Skin of body (tissue), 2 donors: ENCODE results near the gene GRIP2. TPM values are rescaled to one million over a fixed set of nuclear protein-coding genes. Genes with fewer than 3 reads are reported as not detected.

ENCODE experiments used
- DNase-seq: peaks from one replicate; lab custom pipeline; 2025; lab: John Stamatoyannopoulos, UW
- total RNA-seq: library from RNA; depleted of rRNA; stranded (reverse); fragments of >200 nt; gene quantifications from one replicate; pipeline ENCODE4 v1.2.3, GENCODE V29; 2014

The GRIP2 gene
- total RNA-seq, 1 donor from 2014 or later: 2.4 TPM

DNA sequence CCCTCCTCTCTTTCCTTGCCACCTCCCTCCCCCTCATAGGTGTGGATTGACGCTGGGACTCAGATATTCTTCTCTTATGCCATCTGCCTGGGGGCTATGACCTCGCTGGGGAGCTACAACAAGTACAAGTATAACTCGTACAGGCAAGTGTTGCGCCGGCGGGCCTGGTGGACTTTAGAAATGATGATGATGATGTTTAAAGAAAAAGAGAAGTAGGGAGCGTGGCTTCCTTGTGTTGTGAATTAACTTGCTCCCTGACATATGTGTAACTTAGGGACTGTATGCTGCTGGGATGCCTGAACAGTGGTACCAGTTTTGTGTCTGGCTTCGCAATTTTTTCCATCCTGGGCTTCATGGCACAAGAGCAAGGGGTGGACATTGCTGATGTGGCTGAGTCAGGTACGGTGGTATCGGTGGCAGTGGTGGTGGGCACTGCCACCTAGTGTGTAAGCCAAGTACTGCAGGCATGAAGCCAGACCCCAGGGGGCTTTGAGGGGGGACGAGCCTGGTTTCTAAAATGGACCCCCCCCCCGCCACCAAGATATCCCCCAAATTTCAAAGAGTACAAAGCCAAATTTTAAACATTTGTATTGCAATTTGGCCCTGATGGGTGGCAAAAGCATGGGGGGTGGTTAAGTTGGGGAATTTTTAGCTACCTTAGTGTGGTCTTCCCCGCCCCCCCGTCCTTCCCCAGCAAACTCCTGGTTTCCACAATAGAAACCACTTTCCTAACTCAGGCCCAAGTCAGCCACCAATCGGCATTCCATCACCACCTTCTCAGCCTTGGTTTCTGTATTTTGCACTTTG lies 72.1 kb downstream of the GRIP2 start:
- DNase-seq: peak; percentile 7

DNA sequence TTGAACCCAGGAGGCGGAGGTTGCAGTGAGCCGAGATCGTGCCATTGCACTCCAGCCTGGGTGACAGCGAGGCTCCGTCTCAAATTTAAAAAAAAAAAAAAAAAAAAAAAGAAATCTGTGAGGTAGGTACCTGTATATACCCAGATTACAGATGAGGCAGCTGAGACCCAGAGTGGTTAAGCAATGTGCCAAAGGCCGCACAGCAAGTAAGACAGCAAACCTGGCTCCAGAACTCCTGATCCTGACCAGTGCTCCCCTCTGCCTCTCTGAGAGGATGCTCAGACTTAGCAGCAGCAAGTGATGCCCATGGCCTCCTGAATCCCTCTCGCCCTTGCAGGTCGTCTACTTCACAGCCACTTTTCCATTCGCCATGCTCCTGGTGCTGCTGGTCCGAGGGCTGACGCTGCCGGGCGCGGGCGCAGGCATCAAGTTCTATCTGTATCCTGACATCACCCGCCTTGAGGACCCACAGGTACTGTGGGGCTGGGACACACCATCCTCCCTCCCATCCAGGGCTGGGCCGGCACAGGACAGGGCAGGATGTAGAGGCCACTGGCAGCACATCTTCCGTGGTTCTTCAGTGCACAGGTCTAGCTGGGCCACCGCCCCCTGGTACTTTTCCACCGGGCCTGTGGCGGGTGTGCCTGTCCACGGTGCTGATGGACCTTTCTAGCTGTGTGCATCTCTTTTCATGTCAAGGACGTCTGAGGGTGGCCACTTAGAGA lies 73.8 kb downstream of the GRIP2 start:
- DNase-seq: no peak

DNA sequence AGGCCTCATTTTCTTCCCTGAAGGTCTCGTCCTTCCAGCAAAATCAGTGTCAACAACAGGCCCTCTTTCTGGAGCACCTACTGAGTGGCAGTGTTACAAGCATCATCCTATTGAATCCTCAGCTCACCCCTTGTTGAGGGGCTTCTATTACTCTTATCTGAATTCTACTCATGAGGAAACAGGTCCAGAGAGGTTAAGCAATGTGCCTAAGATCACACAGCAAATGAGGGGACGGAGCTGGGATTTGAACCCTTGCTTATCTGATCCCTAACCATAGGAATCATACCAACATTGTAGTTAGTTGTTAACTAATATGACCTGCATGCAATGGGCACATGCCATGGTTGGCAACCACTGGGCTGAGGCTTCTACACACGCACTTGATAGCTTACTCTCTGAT lies 74.7 kb downstream of the GRIP2 start:
- no peak for DNase-seq

DNA sequence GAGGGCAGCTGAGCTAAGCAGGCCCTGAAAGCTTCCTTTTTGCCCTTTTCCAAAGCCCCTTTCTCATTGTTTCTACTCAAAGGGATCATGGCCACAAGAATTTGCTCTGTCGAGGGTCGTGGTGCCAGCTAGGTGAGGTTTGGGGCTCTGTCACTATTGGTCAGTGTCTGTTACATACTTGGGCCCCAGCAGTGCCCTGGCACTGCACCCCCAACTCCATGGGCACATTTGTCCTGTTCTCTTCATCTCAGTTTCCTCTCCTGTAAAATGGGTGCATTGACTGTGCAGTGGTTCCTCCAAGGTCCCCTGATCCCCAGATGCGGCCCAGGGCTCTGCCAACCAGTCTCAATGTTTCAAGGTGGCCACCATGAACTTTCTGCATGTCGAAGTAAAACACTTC lies 75.6 kb downstream of the GRIP2 start:
- no peak for DNase-seq

DNA sequence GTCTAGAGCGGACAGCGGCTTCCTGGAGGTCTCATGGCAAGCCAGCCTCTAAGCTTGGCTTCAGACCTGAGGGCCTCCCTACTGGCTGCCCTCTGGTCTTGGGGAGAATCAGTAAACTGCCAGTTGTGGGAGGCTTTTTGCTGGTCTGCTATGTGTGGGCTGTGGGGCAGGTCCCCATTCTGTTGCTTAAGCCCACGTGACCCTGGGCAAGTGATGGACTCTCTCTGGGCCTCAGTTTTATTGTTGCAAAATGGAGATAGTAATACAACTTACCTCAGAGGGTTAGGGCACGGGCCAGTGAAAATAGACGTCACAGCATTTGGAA lies 76.0 kb downstream of the GRIP2 start:
- DNase-seq: no peak

DNA sequence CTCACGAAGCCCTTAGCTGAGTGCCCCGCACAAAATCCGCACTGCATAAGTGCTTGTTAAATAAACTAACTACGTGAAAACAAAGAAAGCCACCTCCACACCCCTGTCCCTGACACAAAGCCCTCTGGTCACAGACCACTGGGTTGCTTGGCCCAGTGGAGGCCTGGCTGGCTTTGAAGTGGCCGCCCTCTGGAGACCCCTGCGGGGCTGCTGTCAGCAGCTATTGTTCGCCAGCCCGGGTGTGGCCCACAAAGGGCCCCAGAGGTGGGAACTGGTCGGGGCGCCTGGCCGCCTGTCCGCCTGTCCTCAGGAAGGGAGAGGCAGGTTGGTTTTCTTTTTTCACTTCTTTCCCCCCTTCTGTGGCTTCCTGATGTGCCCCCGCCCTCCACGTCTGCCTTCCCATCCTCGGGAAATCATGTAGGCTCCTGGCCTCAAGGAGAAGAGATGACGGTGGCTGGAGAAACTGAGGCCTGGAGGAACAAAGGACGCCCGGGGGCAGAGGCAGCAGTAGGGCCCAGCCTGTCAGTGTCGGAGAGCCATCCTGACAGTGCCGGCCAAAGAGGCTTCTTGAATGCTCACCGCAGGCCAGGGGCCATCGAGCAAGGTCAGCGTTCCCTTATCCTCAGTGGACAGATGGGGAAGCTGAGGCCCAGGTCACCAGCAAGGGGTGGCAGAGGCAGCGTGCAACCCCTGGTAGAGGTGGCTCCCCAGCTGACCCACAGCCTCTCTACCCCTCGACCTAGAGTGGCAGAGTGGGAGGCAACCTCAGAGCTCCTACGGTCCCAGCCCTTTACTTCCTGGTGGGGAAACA lies 76.6 kb downstream of the GRIP2 start:
- DNase-seq: no peak

DNA sequence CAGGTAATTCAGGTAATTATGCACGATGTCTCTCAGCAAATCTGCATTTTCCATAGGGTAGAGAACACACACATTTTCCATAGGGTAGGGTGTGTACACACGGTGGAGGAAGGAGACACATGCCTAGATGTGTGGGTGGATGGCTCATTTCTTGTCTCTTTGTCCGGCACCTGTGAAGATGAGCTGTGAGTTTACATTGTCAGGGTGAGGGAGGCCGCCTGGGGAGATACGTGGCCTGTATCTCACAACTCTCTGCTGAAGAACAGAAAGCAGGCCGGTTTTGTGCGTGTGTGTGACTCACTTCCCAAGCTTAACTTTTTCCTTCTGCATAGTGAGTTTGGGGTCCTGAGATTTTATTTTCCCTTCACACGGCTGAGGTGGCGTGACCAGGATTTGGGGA lies 77.4 kb downstream of the GRIP2 start:
- no peak for DNase-seq

DNA sequence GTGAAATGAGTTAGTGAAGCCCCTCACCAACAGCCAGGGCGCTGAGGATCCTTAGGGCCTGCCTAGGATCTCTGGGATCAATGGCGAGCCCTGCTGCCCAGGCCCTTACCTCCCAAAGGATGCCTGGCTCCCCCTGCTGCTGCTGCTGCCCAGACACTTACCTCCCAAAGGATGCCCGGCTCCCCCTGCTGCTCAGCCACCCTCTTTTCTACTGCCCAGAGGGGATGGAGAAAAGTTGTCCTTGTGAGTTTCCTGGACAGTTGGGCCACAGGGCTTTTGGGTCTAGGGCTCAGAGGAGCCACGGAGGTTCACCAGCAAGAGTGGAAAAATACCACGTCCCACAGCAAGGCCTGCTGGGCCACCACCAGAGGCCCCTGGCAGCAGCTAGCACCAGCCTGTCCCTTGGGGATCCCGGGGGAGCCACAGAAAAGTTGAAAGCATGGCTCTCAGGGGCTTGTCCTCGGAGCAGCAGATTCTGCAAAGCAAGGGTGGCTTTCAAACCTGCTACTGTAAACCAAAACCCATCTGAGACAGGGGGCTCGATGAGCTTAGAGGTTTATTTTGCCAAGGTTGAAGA lies 78.3 kb downstream of the GRIP2 start:
- DNase-seq: no peak

DNA sequence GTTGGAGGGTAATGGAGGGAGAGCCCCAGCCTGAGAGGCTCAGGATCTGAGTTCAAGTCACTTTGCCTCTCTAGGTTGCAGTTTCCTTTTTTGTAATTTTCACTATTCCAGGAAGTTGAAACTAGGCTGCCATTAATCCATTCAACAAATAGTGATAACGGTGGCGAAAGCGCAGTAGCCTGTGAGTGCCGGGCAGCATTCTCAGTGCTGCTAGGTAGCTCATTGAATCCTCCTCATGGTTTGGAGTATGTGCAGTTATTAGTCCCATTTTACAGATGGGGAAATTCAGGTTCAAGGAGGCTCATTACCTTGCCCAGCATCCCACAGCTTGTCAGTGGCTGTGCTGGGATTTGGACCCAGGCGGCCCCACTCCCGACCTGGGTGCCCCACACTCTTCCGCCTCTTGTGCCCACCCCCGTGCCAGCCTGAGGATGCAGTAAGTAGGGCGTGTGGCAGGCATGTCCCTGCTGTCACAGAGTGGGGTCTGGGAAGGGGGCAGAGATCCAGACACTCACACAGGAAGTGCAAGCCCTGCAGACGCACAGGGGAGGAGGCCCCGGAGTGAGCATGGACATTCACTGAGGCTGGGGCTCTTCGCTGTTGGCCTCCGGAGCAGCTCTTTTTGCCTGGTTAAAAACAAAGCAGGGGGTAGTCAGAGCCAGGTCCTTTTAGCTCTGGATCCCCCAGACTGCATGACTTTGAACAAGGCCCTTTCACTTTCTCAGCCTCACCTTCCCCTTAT lies 79.0 kb downstream of the GRIP2 start:
- DNase-seq: no peak

DNA sequence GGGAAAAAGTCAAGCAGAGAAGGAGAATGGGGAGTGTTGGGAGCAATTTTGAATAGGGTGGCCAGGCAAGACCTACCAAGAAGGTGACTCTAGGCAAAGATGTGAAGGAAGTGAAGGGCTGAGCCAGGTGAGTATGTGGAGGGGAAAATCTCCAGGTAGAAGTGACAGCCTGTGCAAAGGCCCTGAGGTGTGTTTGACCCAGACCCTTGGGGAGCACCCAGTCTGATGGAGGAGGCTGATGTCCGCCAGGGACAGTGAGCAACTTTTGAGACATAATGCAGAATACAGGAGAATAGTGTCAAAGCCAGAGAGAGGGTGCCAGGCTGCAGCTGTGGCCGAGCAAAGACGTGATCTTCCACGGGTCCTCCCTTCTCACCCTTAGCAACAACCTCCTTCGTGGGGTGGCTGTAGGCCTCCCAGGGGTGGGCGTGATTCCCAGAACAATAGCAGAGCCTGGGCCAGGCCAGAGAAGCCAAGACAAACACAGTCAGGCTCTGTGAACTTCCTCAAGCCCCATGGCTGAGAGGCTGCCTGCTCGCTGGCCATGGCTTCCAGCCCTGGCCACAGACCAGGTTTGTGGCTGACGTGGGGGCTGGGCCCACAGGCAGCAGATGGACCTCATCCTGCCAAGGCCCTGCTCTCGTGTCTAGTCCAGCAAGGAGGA lies 79.7 kb downstream of the GRIP2 start:
- no peak for DNase-seq

DNA sequence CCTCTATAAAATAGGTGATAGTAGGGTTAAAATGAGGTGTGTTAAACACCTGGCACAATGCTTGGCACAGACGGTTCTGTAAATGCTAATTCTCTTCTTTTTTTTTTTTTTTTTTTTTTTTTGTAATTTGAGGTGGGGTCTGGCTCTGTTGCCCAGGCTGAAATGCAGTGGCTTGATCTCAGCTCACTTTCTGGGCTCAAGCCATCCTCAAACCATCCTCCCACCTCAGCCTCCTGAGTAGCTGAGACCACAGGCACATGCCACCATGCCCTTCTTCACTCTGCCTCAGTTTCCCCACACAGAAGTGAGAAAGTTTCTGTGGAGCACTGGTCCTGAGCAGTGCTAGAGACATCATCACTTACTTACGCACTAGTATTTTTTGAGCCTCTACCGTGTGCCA lies 80.4 kb downstream of the GRIP2 start:
- DNase-seq: no peak

DNA sequence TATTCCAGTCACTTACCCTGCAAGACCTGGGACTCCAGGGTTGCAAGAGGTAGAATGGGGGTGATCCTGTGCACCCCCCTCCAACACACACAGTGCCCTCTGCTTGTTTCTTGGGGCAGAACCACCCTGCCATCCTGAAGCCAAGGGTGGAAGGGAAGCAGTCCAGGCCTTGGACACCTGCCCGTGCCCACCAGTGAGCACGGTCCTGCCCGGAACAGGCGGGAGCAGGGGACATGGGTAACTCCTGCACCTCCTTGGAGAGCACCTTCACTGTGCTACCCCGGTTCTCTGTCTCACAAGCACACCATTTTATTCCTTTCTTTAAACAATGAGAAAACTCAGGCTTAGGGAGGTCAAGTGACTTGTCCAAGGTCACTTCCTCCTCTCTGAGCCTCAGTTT lies 80.8 kb downstream of the GRIP2 start:
- DNase-seq: no peak

DNA sequence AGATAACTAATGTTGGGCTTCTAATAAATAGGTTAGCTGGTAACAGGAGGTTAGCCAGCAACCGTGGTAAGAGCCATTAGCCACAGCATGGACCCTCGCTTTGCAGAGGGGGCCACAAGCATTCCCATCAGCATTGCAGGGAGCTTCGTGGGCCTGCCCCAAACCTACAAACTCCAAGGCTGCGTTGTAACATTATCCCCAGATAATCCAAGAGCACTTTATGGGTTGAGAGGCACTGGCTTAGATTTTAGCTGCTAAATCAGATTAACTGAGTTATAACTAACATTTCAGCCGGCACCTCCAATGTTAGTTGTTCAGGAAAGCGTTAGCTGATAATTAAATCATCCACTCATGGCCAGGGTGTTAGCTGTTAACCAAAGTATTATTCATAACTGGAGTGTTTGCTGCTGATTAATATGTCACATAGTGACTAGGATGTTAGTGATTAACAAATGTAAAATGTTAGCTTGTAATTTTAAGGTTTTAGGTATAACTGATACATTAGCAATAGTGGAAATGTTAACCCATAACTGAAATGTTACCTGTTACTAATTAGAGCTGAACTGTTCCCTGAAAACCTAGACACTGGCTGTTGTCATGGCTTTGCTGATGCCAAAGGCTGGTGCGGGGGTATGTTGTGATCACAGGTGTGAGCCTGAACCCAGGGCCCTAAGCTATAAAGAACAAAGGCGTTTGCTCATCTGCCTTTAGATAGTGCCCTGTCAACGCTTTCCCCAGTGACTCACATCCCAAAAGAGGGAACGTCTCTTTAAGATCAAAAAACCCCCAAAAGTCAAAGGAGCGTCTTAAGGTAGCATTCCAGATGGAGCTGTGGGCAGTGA lies 81.5 kb downstream of the GRIP2 start:
- no peak for DNase-seq

DNA sequence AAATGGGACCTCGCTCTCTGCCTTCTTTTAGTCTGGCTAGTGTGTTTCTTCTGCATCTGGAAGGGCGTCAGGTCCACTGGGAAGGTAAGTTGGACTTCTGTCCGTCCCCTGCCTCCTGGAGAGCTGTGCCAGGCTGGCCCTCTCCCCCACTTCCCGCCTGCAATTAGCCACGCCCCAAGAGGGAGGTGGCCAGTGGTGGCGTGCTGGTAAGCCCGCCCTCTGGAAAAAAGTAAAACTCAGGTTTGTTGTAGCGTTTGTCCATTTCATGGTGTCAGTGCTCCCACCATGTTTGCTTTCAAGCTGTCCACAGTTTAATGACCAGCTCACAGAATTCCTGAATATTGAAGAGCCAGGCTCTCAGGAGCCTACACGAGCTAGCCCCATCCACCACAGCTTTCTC lies 82.1 kb downstream of the GRIP2 start:
- no peak for DNase-seq

DNA sequence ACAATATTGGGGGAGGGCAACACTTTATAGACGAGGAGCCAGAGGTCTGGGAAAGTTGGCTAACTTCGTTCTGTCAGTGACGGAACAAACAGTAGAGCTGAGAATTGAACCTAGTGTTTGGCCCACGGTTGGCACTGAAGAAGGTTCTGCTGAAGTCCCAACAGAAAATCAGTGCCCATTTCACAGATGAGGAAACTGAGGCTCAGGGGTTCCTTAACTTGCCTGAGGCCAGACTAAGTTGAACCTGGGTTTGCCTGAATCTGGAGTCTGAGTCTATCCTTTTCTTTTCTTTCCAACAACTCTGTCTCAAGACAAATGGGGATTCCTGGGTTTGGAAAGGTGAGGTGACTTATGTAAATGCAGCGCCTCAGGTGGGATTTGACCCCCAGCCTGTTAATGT lies 82.7 kb downstream of the GRIP2 start:
- DNase-seq: no peak

DNA sequence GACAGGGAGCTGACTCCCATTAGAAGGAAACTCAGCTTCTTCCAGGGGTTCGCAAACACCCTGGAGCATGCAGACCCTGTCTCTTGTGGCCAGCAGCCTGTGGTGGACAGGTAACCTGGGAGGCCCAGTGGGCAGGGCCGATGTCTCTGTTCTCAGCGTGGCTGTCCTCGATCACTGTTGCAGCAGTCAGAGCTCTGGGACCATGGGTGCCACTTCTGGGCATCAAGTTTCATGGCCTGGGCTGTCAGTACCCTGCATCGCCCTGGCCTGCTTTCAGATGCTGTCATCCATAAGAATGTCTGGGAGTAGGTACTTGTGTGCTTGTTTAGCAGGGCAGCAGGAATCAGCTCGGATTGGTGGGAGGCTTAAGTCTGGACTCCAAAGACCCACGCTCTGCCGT lies 83.3 kb downstream of the GRIP2 start:
- DNase-seq: no peak

DNA sequence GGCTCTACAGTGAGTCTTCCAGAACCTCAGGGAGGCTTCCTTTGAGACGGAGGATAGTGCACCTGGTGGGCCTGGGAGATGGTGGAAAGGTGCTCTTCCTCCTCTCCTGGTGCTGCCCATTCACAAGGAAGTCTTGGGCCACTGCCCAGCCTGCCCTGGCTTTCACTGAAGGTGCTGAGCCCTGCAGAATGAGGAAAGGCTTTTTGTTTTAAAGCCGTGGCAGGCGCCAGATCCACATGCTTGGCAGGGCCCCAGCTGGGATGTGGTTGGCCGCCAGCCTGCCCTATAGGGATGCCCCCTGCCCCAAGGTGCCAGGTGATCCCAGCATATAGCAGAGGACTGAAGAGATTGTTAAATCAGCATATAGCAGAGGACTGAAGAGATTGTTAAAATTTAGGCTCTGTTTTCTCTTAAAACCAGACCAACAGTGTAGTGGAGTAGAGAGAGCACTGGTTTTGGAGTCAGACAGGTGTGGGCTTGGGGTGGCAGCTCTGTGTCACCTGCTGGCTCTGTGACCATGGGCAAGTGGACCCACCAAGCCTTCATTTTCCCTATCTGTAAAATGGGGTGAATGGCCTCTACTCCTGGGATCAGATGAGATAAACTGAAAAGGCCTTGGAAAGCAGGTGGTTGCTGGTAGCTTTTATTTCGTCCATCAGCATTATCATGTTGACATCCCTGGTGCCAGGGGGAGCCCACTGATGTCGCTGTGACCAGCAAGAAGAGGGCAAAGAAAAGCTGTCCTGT lies 84.4 kb downstream of the GRIP2 start:
- DNase-seq: no peak

DNA sequence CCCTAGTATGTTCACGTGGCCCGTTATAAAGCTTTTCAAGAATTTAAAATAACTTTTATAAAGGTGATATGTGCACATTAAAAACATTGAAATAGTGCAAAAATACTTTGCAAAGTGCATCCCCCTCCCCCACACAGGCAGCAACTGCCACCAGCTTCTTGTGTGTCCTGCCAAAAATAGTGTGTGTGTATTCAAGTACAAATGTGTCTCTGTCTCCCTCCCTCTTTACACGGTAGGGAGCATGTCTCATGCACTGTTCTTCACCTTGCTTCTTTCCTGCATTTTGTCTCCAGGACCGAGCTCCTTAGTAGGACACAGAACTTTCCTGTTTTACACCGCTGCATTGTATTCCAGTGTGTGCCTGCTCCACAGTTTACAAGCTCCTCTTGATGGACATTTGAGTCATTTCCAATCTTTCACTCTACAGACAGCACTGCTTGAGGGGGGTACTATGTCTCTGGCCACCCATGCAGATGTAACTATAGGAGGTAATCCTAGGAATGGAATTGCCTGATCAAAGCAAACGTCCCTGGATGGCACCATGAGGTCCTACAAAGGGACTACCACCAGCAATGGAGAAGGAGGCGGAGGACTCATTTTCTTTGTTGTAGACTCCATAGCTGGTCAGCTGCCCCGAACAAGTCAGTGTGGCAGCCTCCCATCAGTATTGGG lies 85.4 kb downstream of the GRIP2 start:
- no peak for DNase-seq
